ENCODE measurements around the gene SEC14L6.

SEC14L6 gene

GRCh38 chr22:30486661-30487115, 59.9 kb downstream of the SEC14L6 start:
- Histone ChIP-seq H4K20me1 (ENCODE audit: control insufficient read depth, insufficient read depth, low read depth, low read length) (no peaks in the 10 kb centered on the region), H3K27ac (ENCODE audit: low read depth, low read length) (no peak overlapping the region), H3K27me3 (ENCODE audit: control insufficient read depth, low read length) (no peaks in the 10 kb centered on the region), H3F3A (ENCODE audit: control insufficient read depth, insufficient read depth) (no peaks in the 10 kb centered on the region), H3K4me3 (ENCODE audit: low read length) (no peak overlapping the region), H3K9me2 (replicated peaks; ENCODE audit: control insufficient read depth, low read length) (no peaks in the 10 kb centered on the region), H3K36me3 (ENCODE audit: control insufficient read depth, low read length) (no peaks in the 10 kb centered on the region), H3K9me3 (ENCODE audit: control insufficient read depth, insufficient read depth, low read length) (no peaks in the 10 kb centered on the region), H3K4me2 (ENCODE audit: low read length) (no peak overlapping the region), H3K79me2 (ENCODE audit: control insufficient read depth, low read length) (no peaks in the 10 kb centered on the region), H3K4me1 (ENCODE audit: control insufficient read depth, low read length) (no peaks in the 10 kb centered on the region)
- TF ChIP-seq, protein P1, sequence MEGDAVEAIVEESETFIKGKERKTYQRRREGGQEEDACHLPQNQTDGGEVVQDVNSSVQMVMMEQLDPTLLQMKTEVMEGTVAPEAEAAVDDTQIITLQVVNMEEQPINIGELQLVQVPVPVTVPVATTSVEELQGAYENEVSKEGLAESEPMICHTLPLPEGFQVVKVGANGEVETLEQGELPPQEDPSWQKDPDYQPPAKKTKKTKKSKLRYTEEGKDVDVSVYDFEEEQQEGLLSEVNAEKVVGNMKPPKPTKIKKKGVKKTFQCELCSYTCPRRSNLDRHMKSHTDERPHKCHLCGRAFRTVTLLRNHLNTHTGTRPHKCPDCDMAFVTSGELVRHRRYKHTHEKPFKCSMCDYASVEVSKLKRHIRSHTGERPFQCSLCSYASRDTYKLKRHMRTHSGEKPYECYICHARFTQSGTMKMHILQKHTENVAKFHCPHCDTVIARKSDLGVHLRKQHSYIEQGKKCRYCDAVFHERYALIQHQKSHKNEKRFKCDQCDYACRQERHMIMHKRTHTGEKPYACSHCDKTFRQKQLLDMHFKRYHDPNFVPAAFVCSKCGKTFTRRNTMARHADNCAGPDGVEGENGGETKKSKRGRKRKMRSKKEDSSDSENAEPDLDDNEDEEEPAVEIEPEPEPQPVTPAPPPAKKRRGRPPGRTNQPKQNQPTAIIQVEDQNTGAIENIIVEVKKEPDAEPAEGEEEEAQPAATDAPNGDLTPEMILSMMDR (IDR thresholded peaks at IDR 0.05; ENCODE audit: low read depth, low read length, poor library complexity, severe bottlenecking) = no peak
- no peak for TF ChIP-seq EZH2phosphoT487 (IDR thresholded peaks at IDR 0.05; ENCODE audit: borderline replicate concordance, low read length)

DNA sequence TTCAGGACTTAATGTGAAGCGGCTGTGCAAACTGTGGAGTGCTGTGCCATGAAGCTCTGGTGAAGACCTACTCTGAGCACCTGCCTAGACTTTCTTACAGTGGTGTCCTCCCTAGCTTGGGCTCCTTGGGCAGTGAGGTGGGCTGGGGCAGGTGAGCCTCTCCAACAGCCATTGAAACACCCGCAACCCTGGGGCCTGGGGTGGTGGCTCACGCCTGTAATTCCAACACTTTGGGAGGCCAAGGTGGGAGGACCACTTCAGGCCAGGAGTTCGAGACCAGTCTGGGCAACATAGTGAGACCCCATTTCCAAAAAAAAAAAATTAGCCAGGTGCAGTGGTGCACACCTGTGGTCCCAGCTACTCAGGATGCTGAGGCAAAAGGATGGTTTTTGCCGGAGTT, 60.4 kb downstream of the SEC14L6 start:
- Histone ChIP-seq H3K4me2 (ENCODE audit: low read length) (no peak overlapping the region), H3K9me2 (replicated peaks; ENCODE audit: control insufficient read depth, low read length) (no peaks in the 10 kb centered on the region), H3K27me3 (ENCODE audit: control insufficient read depth, low read length) (no peaks in the 10 kb centered on the region), H3F3A (ENCODE audit: control insufficient read depth, insufficient read depth) (no peaks in the 10 kb centered on the region), H3K27ac (ENCODE audit: low read depth, low read length) (no peak overlapping the region), H3K4me1 (ENCODE audit: control insufficient read depth, low read length) (no peaks in the 10 kb centered on the region), H3K36me3 (ENCODE audit: control insufficient read depth, low read length) (no peaks in the 10 kb centered on the region), H3K79me2 (ENCODE audit: control insufficient read depth, low read length) (no peaks in the 10 kb centered on the region), H4K20me1 (ENCODE audit: control insufficient read depth, insufficient read depth, low read depth, low read length) (no peaks in the 10 kb centered on the region), H3K9me3 (ENCODE audit: control insufficient read depth, insufficient read depth, low read length) (no peaks in the 10 kb centered on the region), H3K4me3 (ENCODE audit: low read length) (no peak overlapping the region)
- TF ChIP-seq, protein P1 (IDR thresholded peaks at IDR 0.05; ENCODE audit: low read depth, low read length, poor library complexity, severe bottlenecking) = no peak
- TF ChIP-seq EZH2phosphoT487 (IDR thresholded peaks at IDR 0.05; ENCODE audit: borderline replicate concordance, low read length) = no peak

GRCh38 chr22:30485362-30485988, 61.1 kb downstream of the SEC14L6 start:
- Histone ChIP-seq H3K9me3 (ENCODE audit: control insufficient read depth, insufficient read depth, low read length) (no peaks in the 10 kb centered on the region), H3K4me2 (ENCODE audit: low read length) (no peak overlapping the region), H3K36me3 (ENCODE audit: control insufficient read depth, low read length) (no peaks in the 10 kb centered on the region)

More at GRCh38 chr22:30485362-30485988, 61.1 kb downstream of the SEC14L6 start:
- no peaks in the 10 kb centered on the region for H3K4me1 ChIP-seq (ENCODE audit: control insufficient read depth, low read length)
- no peak overlapping the region for H3K27ac ChIP-seq (ENCODE audit: low read depth, low read length)
- H3K4me3 ChIP-seq (ENCODE audit: low read length) = no peak overlapping the region
- no peaks in the 10 kb centered on the region for H3F3A ChIP-seq (ENCODE audit: control insufficient read depth, insufficient read depth)
- no peaks in the 10 kb centered on the region for H3K9me2 ChIP-seq (replicated peaks; ENCODE audit: control insufficient read depth, low read length)
- no peaks in the 10 kb centered on the region for H4K20me1 ChIP-seq (ENCODE audit: control insufficient read depth, insufficient read depth, low read depth, low read length)
- TF ChIP-seq, protein P1 (IDR thresholded peaks at IDR 0.05; ENCODE audit: low read depth, low read length, poor library complexity, severe bottlenecking) = peak; percentile 93
- TF ChIP-seq EZH2phosphoT487 (IDR thresholded peaks at IDR 0.05; ENCODE audit: borderline replicate concordance, low read length) = no peak
- no peaks in the 10 kb centered on the region for H3K79me2 ChIP-seq (ENCODE audit: control insufficient read depth, low read length)
- H3K27me3 ChIP-seq (ENCODE audit: control insufficient read depth, low read length) = no peaks in the 10 kb centered on the region

All from DOHH2 (cell line).